ENCODE data around the gene CINP.

DNA sequence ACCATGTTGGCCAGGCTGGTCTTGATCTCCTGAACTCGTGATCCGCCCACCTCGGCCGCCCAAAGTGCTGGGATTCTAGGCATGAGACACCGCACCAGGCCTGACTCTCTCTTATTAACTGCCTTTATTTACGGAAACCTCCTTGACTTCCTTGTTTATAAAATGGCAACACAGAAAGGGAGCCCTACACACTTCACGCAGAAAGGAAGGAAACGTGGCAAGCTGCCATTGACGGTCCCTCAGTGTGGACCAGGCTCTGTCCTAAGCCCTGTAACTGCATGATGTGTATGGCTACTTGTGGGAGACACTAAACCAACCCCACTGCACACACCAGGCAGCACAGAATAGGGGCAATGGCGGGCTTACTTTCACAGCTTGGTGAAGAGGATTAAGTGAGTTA, 11.7 kb downstream of the CINP start:
- TF ChIP-seq, protein P1, sequence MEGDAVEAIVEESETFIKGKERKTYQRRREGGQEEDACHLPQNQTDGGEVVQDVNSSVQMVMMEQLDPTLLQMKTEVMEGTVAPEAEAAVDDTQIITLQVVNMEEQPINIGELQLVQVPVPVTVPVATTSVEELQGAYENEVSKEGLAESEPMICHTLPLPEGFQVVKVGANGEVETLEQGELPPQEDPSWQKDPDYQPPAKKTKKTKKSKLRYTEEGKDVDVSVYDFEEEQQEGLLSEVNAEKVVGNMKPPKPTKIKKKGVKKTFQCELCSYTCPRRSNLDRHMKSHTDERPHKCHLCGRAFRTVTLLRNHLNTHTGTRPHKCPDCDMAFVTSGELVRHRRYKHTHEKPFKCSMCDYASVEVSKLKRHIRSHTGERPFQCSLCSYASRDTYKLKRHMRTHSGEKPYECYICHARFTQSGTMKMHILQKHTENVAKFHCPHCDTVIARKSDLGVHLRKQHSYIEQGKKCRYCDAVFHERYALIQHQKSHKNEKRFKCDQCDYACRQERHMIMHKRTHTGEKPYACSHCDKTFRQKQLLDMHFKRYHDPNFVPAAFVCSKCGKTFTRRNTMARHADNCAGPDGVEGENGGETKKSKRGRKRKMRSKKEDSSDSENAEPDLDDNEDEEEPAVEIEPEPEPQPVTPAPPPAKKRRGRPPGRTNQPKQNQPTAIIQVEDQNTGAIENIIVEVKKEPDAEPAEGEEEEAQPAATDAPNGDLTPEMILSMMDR (IDR thresholded peaks at IDR 0.05; ENCODE audit: low read depth, low read length) = no peak
- no peak for TF ChIP-seq POLR2A (IDR thresholded peaks at IDR 0.05; ENCODE audit: extremely low read depth, insufficient read length)
